Cardiac fibroblast (primary cell): ENCODE data around the gene C8G.

Source experiments
- DNase-seq, 2 donors: peaks; one replicate each; pipeline versions ENCODE4 v3.0.0 to v3.0.0-alpha.2; 2010; ENCODE audit warnings: low read depth in 2 of 2
- H3K4me3 ChIP-seq, 2 donors: replicated peaks in 1 of 2; 1 replicate in 1 of 2; 2 replicates in 1 of 2; pipeline ENCODE4 v1.5.1; 2011; ENCODE audit warnings: low read depth in 2 of 2, low read length in 2 of 2, mild to moderate bottlenecking in 2 of 2, moderate library complexity in 1 of 2
- CTCF ChIP-seq: IDR thresholded peaks from one replicate; pipeline ENCODE4 v1.5.1; 2011; ENCODE audit warnings: low read depth, mild to moderate bottlenecking, low read length, inconsistent platforms

Gene C8G

GRCh38 chr9:136901516-136902258, 43.4 kb upstream of the C8G start:
- H3K4me3 ChIP-seq, result no peak overlapping the region
- DNase-seq, result peak in 1 of 2 donors; percentile 63
- no peak for TF ChIP-seq CTCF

GRCh38 chr9:136902259-136902821, 42.7 kb upstream of the C8G start:
- no peak overlapping the region for H3K4me3 ChIP-seq
- no peak for TF ChIP-seq CTCF
- peak; percentile 16 to 86 for DNase-seq

- H3K4me3 ChIP-seq, result no peak overlapping the region
Measured at GRCh38 chr9:136903041-136903554, 41.9 kb upstream of the C8G start.

GRCh38 chr9:136906266-136906665, 38.8 kb upstream of the C8G start:
- DNase-seq, result no peak
- no peak overlapping the region for H3K4me3 ChIP-seq
- TF ChIP-seq CTCF, result no peak

More at GRCh38 chr9:136903041-136903554, 41.9 kb upstream of the C8G start:
- TF ChIP-seq CTCF, result no peak
- DNase-seq, result peak in 1 of 2 donors; percentile 44

GRCh38 chr9:136907011-136907914, 37.8 kb upstream of the C8G start:
- DNase-seq, result no peak
- no peak for TF ChIP-seq CTCF
- H3K4me3 ChIP-seq, result no peak overlapping the region

- no peak for TF ChIP-seq CTCF
- H3K4me3 ChIP-seq, result no peak overlapping the region
- DNase-seq, result no peak
Measured at GRCh38 chr9:136910197-136910900, 34.7 kb upstream of the C8G start.
